Body of pancreas (tissue), 4 donors: ENCODE data around the gene INTS11.
"Not testable (repeated sequence)": the region's sequence is repeated elsewhere in the genome, so short reads cannot be mapped to it uniquely, and the experiment has no call there.

Source experiments
- POLR2A ChIP-seq, 3 donors: fragments of 450-650 bp; IDR thresholded peaks; one replicate each; pipeline ENCODE4 v1.6.1; 2016; ENCODE audit warnings: antibody characterized with exemption in 3 of 3, mild to moderate bottlenecking in 2 of 3
- TF ChIP-seq, protein P1 (sequence below), 7 experiments: fragments of 450-650 bp in 4 of 7; fragments of 200-600 bp in 3 of 7; sonication (generic) in 3 of 7; IDR thresholded peaks; one replicate each; pipeline ENCODE4 v1.5.1; 2016 to 2019; ENCODE audit warnings: antibody characterized with exemption in 7 of 7

GRCh38 chr1:1370094-1370493 is 45.6 kb upstream of the INTS11 start:
- TF ChIP-seq, protein P1, sequence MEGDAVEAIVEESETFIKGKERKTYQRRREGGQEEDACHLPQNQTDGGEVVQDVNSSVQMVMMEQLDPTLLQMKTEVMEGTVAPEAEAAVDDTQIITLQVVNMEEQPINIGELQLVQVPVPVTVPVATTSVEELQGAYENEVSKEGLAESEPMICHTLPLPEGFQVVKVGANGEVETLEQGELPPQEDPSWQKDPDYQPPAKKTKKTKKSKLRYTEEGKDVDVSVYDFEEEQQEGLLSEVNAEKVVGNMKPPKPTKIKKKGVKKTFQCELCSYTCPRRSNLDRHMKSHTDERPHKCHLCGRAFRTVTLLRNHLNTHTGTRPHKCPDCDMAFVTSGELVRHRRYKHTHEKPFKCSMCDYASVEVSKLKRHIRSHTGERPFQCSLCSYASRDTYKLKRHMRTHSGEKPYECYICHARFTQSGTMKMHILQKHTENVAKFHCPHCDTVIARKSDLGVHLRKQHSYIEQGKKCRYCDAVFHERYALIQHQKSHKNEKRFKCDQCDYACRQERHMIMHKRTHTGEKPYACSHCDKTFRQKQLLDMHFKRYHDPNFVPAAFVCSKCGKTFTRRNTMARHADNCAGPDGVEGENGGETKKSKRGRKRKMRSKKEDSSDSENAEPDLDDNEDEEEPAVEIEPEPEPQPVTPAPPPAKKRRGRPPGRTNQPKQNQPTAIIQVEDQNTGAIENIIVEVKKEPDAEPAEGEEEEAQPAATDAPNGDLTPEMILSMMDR (IDR thresholded peaks at IDR 0.05): not testable (repeated sequence)
- not testable (repeated sequence) for TF ChIP-seq POLR2A (IDR thresholded peaks at IDR 0.05)
